K562 (cell line): ENCODE data around the gene PLEKHG5. TPM values are rescaled to one million over a fixed set of nuclear protein-coding genes. Genes with fewer than 3 reads are reported as not detected.

Source experiments
- ATF1 ChIP-seq, 2 experiments: fragments of 450-650 bp in 1 of 2; IDR thresholded peaks; 2 replicates each; pipeline ENCODE4 v1.6.1; 2016; ENCODE audit warnings: missing compliant biosample characterization in 1 of 2, missing genetic modification characterization in 1 of 2
- BACH1 ChIP-seq: fragments of 200-800 bp; sonication (Bioruptor generic); IDR thresholded peaks from 2 replicates; pipeline ENCODE4 v1.6.1; 2016; ENCODE audit warnings: missing genetic modification characterization, missing compliant biosample characterization
- CBX1 ChIP-seq: sonication (generic); IDR thresholded peaks from 2 replicates; pipeline ENCODE4 v1.6.1; 2016; ENCODE audit warnings: antibody characterized with exemption, low read depth, mild to moderate bottlenecking
- DDX20 ChIP-seq: fragments of 450-650 bp; IDR thresholded peaks from 2 replicates; pipeline ENCODE4 v1.6.1; 2016; ENCODE audit warnings: missing genetic modification characterization, low read depth, mild to moderate bottlenecking, missing compliant biosample characterization, moderate library complexity
- ETV1 ChIP-seq: fragments of 450-650 bp; conservative IDR thresholded peaks from 2 replicates; pipeline ENCODE4 v1.6.1; 2016; ENCODE audit warnings: missing genetic modification characterization, control low read depth, low read depth, missing compliant biosample characterization
- GABPB2 ChIP-seq: fragments of 250-450 bp; sonication (Bioruptor Pico); conservative IDR thresholded peaks from 2 replicates; pipeline ENCODE4 v1.5.1; 2021; ENCODE audit warnings: mild to moderate bottlenecking
- HNRNPL ChIP-seq: fragments of 200-400 bp; formaldehyde crosslinking; IDR thresholded peaks from 2 replicates; pipeline ENCODE4 v1.6.1; 2017; ENCODE audit warnings: low read depth, mild to moderate bottlenecking, low read length
- HNRNPLL ChIP-seq: fragments of 200-400 bp; formaldehyde crosslinking; IDR thresholded peaks from 2 replicates; pipeline ENCODE4 v1.6.1; 2017; ENCODE audit warnings: low read length, low read depth, mild to moderate bottlenecking; ENCODE audit not compliant: poor library complexity, severe bottlenecking
- JUND ChIP-seq, 2 experiments: IDR thresholded peaks; 2 replicates in 1 of 2; 3 replicates in 1 of 2; pipeline ENCODE4 v1.6.1; 2011; ENCODE audit warnings: borderline replicate concordance in 2 of 2, low read depth in 2 of 2, low read length in 2 of 2, improper control_type of control experiment in 1 of 2, missing biosample characterization in 1 of 2, missing genetic modification characterization in 1 of 2, missing genetic modification reagents in 1 of 2
- MYNN ChIP-seq, 2 experiments: sonication (generic); formaldehyde crosslinking in 1 of 2; IDR thresholded peaks; 2 replicates each; pipeline versions ENCODE4 v1.5.0 to v1.6.1; 2016 to 2020; ENCODE audit warnings: antibody characterized with exemption in 1 of 2, missing genetic modification reagents in 1 of 2
- NCOA1 ChIP-seq: fragments of 450-650 bp; IDR thresholded peaks from 2 replicates; pipeline ENCODE4 v1.6.1; 2016; ENCODE audit warnings: low read depth
- NONO ChIP-seq, 2 experiments: fragments of 200-400 bp in 1 of 2; fragments of 450-650 bp in 1 of 2; formaldehyde crosslinking in 1 of 2; IDR thresholded peaks; 2 replicates each; pipeline ENCODE4 v1.6.1; 2017; ENCODE audit warnings: low read depth in 2 of 2, mild to moderate bottlenecking in 2 of 2, moderate library complexity in 2 of 2, low read length in 1 of 2
- POLR2AphosphoS5 ChIP-seq: IDR thresholded peaks from 2 replicates; pipeline ENCODE4 v1.6.1; 2011; ENCODE audit warnings: mild to moderate bottlenecking, low read depth, low read length, moderate library complexity; ENCODE audit not compliant: control insufficient read depth, insufficient read depth
- POLR2B ChIP-seq: fragments of 450-650 bp; IDR thresholded peaks from 2 replicates; pipeline ENCODE4 v1.6.1; 2018; ENCODE audit warnings: low read depth; ENCODE audit not compliant: partially characterized antibody
- RBM25 ChIP-seq: fragments of 200-400 bp; formaldehyde crosslinking; IDR thresholded peaks from 2 replicates; pipeline ENCODE4 v1.6.1; 2018; ENCODE audit warnings: low read length, low read depth, moderate library complexity; ENCODE audit not compliant: severe bottlenecking
- RCOR1 ChIP-seq, 2 experiments: IDR thresholded peaks; 2 replicates each; pipeline ENCODE4 v1.6.1; 2012; ENCODE audit warnings: low read depth in 2 of 2, low read length in 2 of 2, borderline replicate concordance in 1 of 2, improper control_type of control experiment in 1 of 2
- SMAD3 ChIP-seq: fragments of 450-650 bp; formaldehyde crosslinking; conservative IDR thresholded peaks from 2 replicates; pipeline ENCODE4 v1.4.0; 2020; ENCODE audit warnings: mild to moderate bottlenecking
- SP1 ChIP-seq: sonication (generic); formaldehyde crosslinking; IDR thresholded peaks from 2 replicates; pipeline ENCODE4 v1.8.1; 2022; ENCODE audit warnings: mild to moderate bottlenecking, missing genetic modification reagents
- TOE1 ChIP-seq, 2 experiments: fragments of 450-650 bp in 1 of 2; sonication (generic) in 1 of 2; formaldehyde crosslinking in 1 of 2; IDR thresholded peaks; 2 replicates each; pipeline versions ENCODE4 v1.7.1 to v1.8.0; 2016 to 2022; ENCODE audit warnings: borderline replicate concordance in 2 of 2, mild to moderate bottlenecking in 2 of 2, antibody characterized with exemption in 1 of 2, inconsistent platforms in 1 of 2, low read depth in 1 of 2, missing genetic modification reagents in 1 of 2, moderate library complexity in 1 of 2
- ZNF695 ChIP-seq: fragments of 450-650 bp; formaldehyde crosslinking; IDR thresholded peaks from 2 replicates; pipeline ENCODE4 v1.4.0; 2020; ENCODE audit warnings: mild to moderate bottlenecking, moderate library complexity
- ZNF780A ChIP-seq: fragments of 250-450 bp; sonication (Bioruptor Pico); IDR thresholded peaks from 2 replicates; pipeline ENCODE4 v1.5.0; 2021; ENCODE audit warnings: mild to moderate bottlenecking
- polyA plus RNA-seq, 8 experiments: library from polyadenylated mRNA; depleted of rRNA in 4 of 8; stranded (reverse) in 5 of 8; unstranded in 3 of 8; fragments of >200 nt; fragmentation: Nextera tagmentation in 2 of 8; fragmentation: Illumina TruSeq in 1 of 8; extraction: Ambion mirVana in 2 of 8; extraction: Trizol in 1 of 8; gene quantifications; 2 replicates each; pipeline versions ENCODE4 v1.2.1 to v1.2.3, GENCODE V29; 2011 to 2014; ENCODE audit warnings: inconsistent platforms in 1 of 8, missing spikeins in 1 of 8
- total RNA-seq, 7 experiments: library from RNA; depleted of rRNA in 6 of 7; stranded (reverse); fragments of >200 nt in 6 of 7; fragmentation: Illumina TruSeq in 2 of 7; extraction: Trizol in 2 of 7; gene quantifications; 2 replicates each; pipeline versions ENCODE4 v1.2.1 to v1.2.3, GENCODE V29; 2011 to 2021; ENCODE audit warnings: low replicate concordance in 1 of 7
- TF ChIP-seq, protein P1 (sequence below): conservative IDR thresholded peaks from 2 replicates; pipeline ENCODE4 v1.6.1; 2011; ENCODE audit warnings: low read depth, mild to moderate bottlenecking, low read length; ENCODE audit not compliant: control insufficient read depth
- TF ChIP-seq, protein P2 (sequence below): fragments of 450-650 bp; IDR thresholded peaks from 2 replicates; pipeline ENCODE4 v1.6.1; 2016

PLEKHG5 gene
- total and polyA plus RNA-seq, 9 of the 15 experiments (the other 6 are each of a cell fraction or from before 2014, with no cell fraction given) = 0.04 to 0.29 (median 0.09) TPM; not detected in 3

DNA sequence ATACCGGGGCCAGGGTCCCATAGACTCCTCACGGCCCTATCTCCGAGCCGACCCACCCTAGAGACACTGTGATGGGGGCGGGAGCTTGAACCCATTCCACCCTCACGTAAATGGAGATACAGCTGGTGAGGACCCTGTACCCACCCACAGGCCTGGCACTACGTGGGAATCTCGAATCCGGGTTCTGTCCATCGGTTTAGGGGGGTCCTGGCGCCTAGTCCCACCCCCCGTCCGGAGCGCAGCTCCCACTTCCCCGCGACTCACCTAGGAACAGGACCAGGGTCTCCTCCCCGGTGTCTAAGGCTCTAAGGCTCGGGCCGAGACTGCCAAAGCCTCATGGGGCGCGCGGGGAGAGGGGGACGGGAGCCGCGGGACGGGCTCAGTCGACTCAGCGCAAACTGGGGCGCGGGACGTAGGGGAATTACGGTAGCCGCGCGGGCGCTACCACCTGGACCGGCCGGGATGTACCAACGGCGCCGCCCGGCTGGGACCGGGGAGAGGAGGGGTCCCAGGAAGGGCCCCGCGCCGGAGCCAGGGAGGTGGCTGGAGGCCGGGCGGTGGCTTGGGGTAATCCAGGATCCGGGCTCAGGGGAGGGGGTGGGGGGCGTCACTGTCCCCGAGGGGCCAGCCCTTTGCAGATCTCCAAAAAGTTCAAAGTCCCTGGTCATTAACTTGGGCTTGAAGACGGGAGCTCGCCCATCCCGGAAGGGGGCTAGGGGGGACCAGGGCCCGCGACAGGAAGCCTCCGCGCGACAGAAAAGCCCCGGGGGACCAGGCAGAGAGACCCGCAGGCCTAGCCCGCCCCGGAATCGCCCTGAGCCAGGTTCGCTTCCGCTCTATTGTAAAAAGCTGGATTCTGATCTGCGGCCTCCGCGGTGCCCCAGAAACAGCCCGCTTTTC is 1.0 kb downstream of the PLEKHG5 start (continued):
- peak in 1 of 2 experiments; percentile 97; a peak in 2 of 4 replicates for TF ChIP-seq NONO (IDR thresholded peaks at IDR 0.05; ENCODE audit: low read depth in 2 of 2, low read length in 1 of 2)
- TF ChIP-seq MYNN (IDR thresholded peaks at IDR 0.05) = no peak; the same call in 1 of the 2 replicates
- no peak for TF ChIP-seq MYNN (CRISPR knock-in tag; IDR thresholded peaks at IDR 0.05)
- no peak for TF ChIP-seq GABPB2 (CRISPR knock-in tag)
- 0 out of 2 replicates have a peak, but pooled peaks have one; percentile 11 for TF ChIP-seq ETV1
- TF ChIP-seq HNRNPL = 0 out of 2 replicates have a peak, but pooled peaks have one; percentile 20
- no peak for TF ChIP-seq DDX20 (tag)
- no peak for TF ChIP-seq ZNF780A (CRISPR knock-in tag)
- no peak for TF ChIP-seq RBM25
- no peak for TF ChIP-seq BACH1 (tag)
- peak; percentile 61 for TF ChIP-seq SP1 (CRISPR knock-in tag)
- no peak for TF ChIP-seq CBX1
- no peak for TF ChIP-seq SMAD3 (CRISPR knock-in tag)
- no peak for TF ChIP-seq NCOA1
- TF ChIP-seq TOE1 (IDR thresholded peaks at IDR 0.05; ENCODE audit: borderline replicate concordance) = 0 out of 2 replicates have a peak, but pooled peaks have one; percentile 50
- TF ChIP-seq TOE1 (CRISPR knock-in tag; IDR thresholded peaks at IDR 0.05; ENCODE audit: borderline replicate concordance, low read depth) = no peak
- TF ChIP-seq POLR2AphosphoS5 = no peak
- TF ChIP-seq ATF1 (CRISPR knock-in tag; IDR thresholded peaks at IDR 0.05) = no peak
- no peak for TF ChIP-seq ATF1 (tag; IDR thresholded peaks at IDR 0.05)
- TF ChIP-seq RCOR1 (IDR thresholded peaks at IDR 0.05; ENCODE audit: borderline replicate concordance in 1 of 2, low read depth in 2 of 2, low read length in 2 of 2) = 0 out of 4 replicates have a peak, but pooled peaks of 1 of the 2 experiments have one; percentile 11
- TF ChIP-seq POLR2B = no peak
- TF ChIP-seq HNRNPLL = peak; percentile 55
- TF ChIP-seq, protein P1, sequence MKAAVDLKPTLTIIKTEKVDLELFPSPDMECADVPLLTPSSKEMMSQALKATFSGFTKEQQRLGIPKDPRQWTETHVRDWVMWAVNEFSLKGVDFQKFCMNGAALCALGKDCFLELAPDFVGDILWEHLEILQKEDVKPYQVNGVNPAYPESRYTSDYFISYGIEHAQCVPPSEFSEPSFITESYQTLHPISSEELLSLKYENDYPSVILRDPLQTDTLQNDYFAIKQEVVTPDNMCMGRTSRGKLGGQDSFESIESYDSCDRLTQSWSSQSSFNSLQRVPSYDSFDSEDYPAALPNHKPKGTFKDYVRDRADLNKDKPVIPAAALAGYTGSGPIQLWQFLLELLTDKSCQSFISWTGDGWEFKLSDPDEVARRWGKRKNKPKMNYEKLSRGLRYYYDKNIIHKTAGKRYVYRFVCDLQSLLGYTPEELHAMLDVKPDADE = no peak; the same call in 1 of the 2 replicates
- TF ChIP-seq JUND (IDR thresholded peaks at IDR 0.05; ENCODE audit: borderline replicate concordance, low read depth, low read length) = peak; percentile 86
- no peak for TF ChIP-seq JUND (tag; IDR thresholded peaks at IDR 0.05; ENCODE audit: borderline replicate concordance, low read depth, low read length)
- TF ChIP-seq ZNF695 (CRISPR knock-in tag) = no peak
- TF ChIP-seq, protein P2, sequence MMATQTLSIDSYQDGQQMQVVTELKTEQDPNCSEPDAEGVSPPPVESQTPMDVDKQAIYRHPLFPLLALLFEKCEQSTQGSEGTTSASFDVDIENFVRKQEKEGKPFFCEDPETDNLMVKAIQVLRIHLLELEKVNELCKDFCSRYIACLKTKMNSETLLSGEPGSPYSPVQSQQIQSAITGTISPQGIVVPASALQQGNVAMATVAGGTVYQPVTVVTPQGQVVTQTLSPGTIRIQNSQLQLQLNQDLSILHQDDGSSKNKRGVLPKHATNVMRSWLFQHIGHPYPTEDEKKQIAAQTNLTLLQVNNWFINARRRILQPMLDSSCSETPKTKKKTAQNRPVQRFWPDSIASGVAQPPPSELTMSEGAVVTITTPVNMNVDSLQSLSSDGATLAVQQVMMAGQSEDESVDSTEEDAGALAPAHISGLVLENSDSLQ = no peak
